Measurements from ENCODE around the gene NEAT1. TPM values are rescaled to one million over a fixed set of nuclear protein-coding genes. Genes with fewer than 3 reads are reported as not detected.
A peak's percentile ranks its signal among the peaks of the same experiment; 100 is the strongest.

Gene NEAT1
- total and polyA plus RNA-seq, 9 of the 15 experiments (the other 6 are each of a cell fraction or from before 2014, with no cell fraction given): 20.1 to 389 (median 62.8) TPM

DNA sequence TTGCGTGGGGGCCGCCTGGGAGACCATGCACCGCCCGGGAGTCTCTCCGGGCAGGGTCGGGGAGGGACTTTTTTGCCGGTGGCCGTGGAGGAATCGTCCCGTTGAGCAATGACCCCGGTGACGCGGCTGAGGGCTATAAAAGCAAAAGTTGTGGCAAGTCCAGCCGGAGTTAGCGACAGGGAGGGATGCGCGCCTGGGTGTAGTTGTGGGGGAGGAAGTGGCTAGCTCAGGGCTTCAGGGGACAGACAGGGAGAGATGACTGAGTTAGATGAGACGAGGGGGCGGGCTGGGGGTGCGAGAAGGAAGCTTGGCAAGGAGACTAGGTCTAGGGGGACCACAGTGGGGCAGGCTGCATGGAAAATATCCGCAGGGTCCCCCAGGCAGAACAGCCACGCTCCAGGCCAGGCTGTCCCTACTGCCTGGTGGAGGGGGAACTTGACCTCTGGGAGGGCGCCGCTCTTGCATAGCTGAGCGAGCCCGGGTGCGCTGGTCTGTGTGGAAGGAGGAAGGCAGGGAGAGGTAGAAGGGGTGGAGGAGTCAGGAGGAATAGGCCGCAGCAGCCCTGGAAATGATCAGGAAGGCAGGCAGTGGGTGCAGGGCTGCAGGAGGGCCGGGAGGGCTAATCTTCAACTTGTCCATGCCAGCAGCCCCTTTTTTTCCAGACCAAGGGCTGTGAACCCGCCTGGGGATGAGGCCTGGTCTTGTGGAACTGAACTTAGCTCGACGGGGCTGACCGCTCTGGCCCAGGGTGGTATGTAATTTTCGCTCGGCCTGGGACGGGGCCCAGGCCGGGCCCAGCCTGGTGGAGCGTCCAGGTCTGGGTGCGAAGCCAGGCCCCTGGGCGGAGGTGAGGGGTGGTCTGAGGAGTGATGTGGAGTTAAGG, at the start of gene NEAT1 (continued):
- TF ChIP-seq, protein P1, sequence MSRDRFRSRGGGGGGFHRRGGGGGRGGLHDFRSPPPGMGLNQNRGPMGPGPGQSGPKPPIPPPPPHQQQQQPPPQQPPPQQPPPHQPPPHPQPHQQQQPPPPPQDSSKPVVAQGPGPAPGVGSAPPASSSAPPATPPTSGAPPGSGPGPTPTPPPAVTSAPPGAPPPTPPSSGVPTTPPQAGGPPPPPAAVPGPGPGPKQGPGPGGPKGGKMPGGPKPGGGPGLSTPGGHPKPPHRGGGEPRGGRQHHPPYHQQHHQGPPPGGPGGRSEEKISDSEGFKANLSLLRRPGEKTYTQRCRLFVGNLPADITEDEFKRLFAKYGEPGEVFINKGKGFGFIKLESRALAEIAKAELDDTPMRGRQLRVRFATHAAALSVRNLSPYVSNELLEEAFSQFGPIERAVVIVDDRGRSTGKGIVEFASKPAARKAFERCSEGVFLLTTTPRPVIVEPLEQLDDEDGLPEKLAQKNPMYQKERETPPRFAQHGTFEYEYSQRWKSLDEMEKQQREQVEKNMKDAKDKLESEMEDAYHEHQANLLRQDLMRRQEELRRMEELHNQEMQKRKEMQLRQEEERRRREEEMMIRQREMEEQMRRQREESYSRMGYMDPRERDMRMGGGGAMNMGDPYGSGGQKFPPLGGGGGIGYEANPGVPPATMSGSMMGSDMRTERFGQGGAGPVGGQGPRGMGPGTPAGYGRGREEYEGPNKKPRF (IDR thresholded peaks at IDR 0.05; ENCODE audit: low read depth, low read length): no peak
- TF ChIP-seq, protein P2, sequence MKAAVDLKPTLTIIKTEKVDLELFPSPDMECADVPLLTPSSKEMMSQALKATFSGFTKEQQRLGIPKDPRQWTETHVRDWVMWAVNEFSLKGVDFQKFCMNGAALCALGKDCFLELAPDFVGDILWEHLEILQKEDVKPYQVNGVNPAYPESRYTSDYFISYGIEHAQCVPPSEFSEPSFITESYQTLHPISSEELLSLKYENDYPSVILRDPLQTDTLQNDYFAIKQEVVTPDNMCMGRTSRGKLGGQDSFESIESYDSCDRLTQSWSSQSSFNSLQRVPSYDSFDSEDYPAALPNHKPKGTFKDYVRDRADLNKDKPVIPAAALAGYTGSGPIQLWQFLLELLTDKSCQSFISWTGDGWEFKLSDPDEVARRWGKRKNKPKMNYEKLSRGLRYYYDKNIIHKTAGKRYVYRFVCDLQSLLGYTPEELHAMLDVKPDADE (conservative IDR thresholded peaks at IDR 0.05; ENCODE audit: control insufficient read depth, low read depth, low read length): peak; percentile 93
- TF ChIP-seq ZNF282 (CRISPR knock-in tag; IDR thresholded peaks at IDR 0.05): 0 out of 2 replicates have a peak, but pooled peaks have one; percentile 25
- TF ChIP-seq, protein P3, sequence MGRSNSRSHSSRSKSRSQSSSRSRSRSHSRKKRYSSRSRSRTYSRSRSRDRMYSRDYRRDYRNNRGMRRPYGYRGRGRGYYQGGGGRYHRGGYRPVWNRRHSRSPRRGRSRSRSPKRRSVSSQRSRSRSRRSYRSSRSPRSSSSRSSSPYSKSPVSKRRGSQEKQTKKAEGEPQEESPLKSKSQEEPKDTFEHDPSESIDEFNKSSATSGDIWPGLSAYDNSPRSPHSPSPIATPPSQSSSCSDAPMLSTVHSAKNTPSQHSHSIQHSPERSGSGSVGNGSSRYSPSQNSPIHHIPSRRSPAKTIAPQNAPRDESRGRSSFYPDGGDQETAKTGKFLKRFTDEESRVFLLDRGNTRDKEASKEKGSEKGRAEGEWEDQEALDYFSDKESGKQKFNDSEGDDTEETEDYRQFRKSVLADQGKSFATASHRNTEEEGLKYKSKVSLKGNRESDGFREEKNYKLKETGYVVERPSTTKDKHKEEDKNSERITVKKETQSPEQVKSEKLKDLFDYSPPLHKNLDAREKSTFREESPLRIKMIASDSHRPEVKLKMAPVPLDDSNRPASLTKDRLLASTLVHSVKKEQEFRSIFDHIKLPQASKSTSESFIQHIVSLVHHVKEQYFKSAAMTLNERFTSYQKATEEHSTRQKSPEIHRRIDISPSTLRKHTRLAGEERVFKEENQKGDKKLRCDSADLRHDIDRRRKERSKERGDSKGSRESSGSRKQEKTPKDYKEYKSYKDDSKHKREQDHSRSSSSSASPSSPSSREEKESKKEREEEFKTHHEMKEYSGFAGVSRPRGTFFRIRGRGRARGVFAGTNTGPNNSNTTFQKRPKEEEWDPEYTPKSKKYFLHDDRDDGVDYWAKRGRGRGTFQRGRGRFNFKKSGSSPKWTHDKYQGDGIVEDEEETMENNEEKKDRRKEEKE (IDR thresholded peaks at IDR 0.05; ENCODE audit: borderline replicate concordance in 1 of 2, control insufficient read depth in 1 of 2, low read depth in 2 of 2, low read length in 1 of 2): peak; percentile 79 to 96
- no peak for TF ChIP-seq EZH2 (IDR thresholded peaks at IDR 0.05; ENCODE audit: borderline replicate concordance, low read depth, low read length)
- peak; percentile 87 for TF ChIP-seq EGR1 (conservative IDR thresholded peaks at IDR 0.05)
- TF ChIP-seq ZNF316 (IDR thresholded peaks at IDR 0.05): peak; percentile 42; the same call in 1 of the 2 replicates
- peak; percentile 99 for TF ChIP-seq PCBP1 (IDR thresholded peaks at IDR 0.05; ENCODE audit: low read depth, low read length, poor library complexity, severe bottlenecking)
- peak; percentile 57; the same call in 1 of the 2 replicates for TF ChIP-seq KLF1 (tag; IDR thresholded peaks at IDR 0.05)
- peak; percentile 75 for TF ChIP-seq ESRRA (IDR thresholded peaks at IDR 0.05; ENCODE audit: borderline replicate concordance, low read depth)
- peak; percentile 69 for TF ChIP-seq MEF2A (IDR thresholded peaks at IDR 0.05; ENCODE audit: control insufficient read depth, low read depth, low read length)
- TF ChIP-seq ARNT (IDR thresholded peaks at IDR 0.05): peak in 1 of 2 experiments; percentile 69; a peak in 2 of 4 replicates
- TF ChIP-seq HDAC1 (IDR thresholded peaks at IDR 0.05): peak; percentile 81 to 89; a peak in 3 of 4 replicates
- TF ChIP-seq RCOR1 (IDR thresholded peaks at IDR 0.05; ENCODE audit: borderline replicate concordance in 1 of 2, low read depth in 2 of 2, low read length in 2 of 2): peak; percentile 9 to 78; a peak in 3 of 4 replicates
- no peak for TF ChIP-seq EP400 (IDR thresholded peaks at IDR 0.05)
- TF ChIP-seq CBX3 (IDR thresholded peaks at IDR 0.05; ENCODE audit: borderline replicate concordance in 1 of 2, low read length in 2 of 2): peak in 1 of 2 experiments; percentile 65; a peak in 1 of 3 replicates
- no peak for TF ChIP-seq ADNP (tag; IDR thresholded peaks at IDR 0.05)

Measured in K562 (cell line).